K562 (cell line): Measurements from ENCODE around the gene PLK5. TPM values are rescaled to one million over a fixed set of nuclear protein-coding genes. Genes with fewer than 3 reads are reported as not detected.

ENCODE experiments used
- ATAC-seq: fragments of 200-7000 bp; cut with Tn5 transposase; 3 replicates; pipeline ENCODE4 v1.9.1; 2020; ENCODE audit warnings: moderate library complexity
- BruUV-seq: library from RNA; stranded (reverse); fragments of 400-500 nt; replicated peaks from 2 replicates; lab custom pipeline; 2021; lab: Mats Ljungman, UMichigan
- CTCF ChIA-PET: fragments of 300-600 bp; formaldehyde crosslinking; extraction: SDS; loops from one replicate; lab custom pipeline; 2021; ENCODE audit warnings: low intra/inter-chr PET ratio; lab: Yijun Ruan, JAX
- POLR2A ChIA-PET: fragments of 300-600, 350-650 bp; sonication (Branson Sonifier 250); formaldehyde crosslinking; extraction: SDS; loops from one replicate; lab custom pipeline; 2021; ENCODE audit warnings: antibody characterized with exemption, inconsistent platforms; lab: Yijun Ruan, JAX
- DNase-seq, 4 experiments: peaks; one replicate each; pipeline versions ENCODE4 v3.0.0 to v3.0.0-alpha.2; 2011 to 2018; ENCODE audit warnings: low spot score in 3 of 4, mixed read lengths in 3 of 4; ENCODE audit errors: extremely low read depth in 1 of 4
- FAIRE-seq: peaks from 2 replicates; lab custom pipeline; 2011; peaks lifted over from hg19 to GRCh38; lab: Jason Lieb, UNC
- H2AFZ ChIP-seq: 2 replicates; pipeline ENCODE4 v1.6.0; 2011; ENCODE audit warnings: low read depth, low read length, control low read depth, inconsistent platforms
- H3K27ac ChIP-seq: fragments of 200-600 bp; 3 replicates; pipeline ENCODE4 v1.8.0; 2011; ENCODE audit warnings: low read depth, mild to moderate bottlenecking, control low read depth, inconsistent platforms, low read length, moderate library complexity, mixed read lengths; ENCODE audit errors: extremely low read depth
- H3K27me3 ChIP-seq, 2 experiments: fragments of 300-600 bp in 1 of 2; 2 replicates in 1 of 2; 3 replicates in 1 of 2; pipeline versions ENCODE4 v1.6.0 to v1.8.0; 2011; ENCODE audit warnings: inconsistent platforms in 2 of 2, low read length in 2 of 2, mild to moderate bottlenecking in 1 of 2, mixed read lengths in 1 of 2, moderate library complexity in 1 of 2; ENCODE audit not compliant: control insufficient read depth in 2 of 2, insufficient read depth in 2 of 2
- H3K36me3 ChIP-seq: fragments of 300-600 bp; 3 replicates; pipeline ENCODE4 v1.8.0; 2011; ENCODE audit warnings: mild to moderate bottlenecking, low read length, inconsistent platforms; ENCODE audit not compliant: control insufficient read depth, insufficient read depth
- H3K4me1 ChIP-seq, 2 experiments: fragments of 200-600 bp in 1 of 2; replicated peaks in 1 of 2; 2 replicates in 1 of 2; 3 replicates in 1 of 2; pipeline versions ENCODE4 v1.5.1 to v1.8.0; 2011; ENCODE audit warnings: inconsistent platforms in 2 of 2, low read length in 2 of 2, mild to moderate bottlenecking in 1 of 2, mixed read lengths in 1 of 2, moderate library complexity in 1 of 2; ENCODE audit not compliant: control insufficient read depth in 2 of 2, insufficient read depth in 2 of 2
- H3K4me2 ChIP-seq: 2 replicates; pipeline ENCODE4 v1.6.1; 2011; ENCODE audit warnings: low read length, control low read depth, inconsistent platforms, mixed read lengths; ENCODE audit not compliant: insufficient read depth
- H3K4me3 ChIP-seq: fragments of 200-600 bp; sonication (generic), shearing (Covaris generic); 2 replicates; pipeline ENCODE4 v1.5.1; 2016; ENCODE audit warnings: control low read depth, inconsistent platforms
- H3K79me2 ChIP-seq: fragments of 200-600 bp; 3 replicates; pipeline ENCODE4 v1.8.0; 2011; ENCODE audit warnings: low read length, inconsistent platforms; ENCODE audit not compliant: control insufficient read depth, insufficient read depth
- H3K9ac ChIP-seq, 2 experiments: 2 replicates each; pipeline versions ENCODE4 v1.6.0 to v1.6.1; 2011; ENCODE audit warnings: low read depth in 2 of 2, low read length in 2 of 2, control low read depth in 1 of 2, inconsistent platforms in 1 of 2, mild to moderate bottlenecking in 1 of 2, mixed read lengths in 1 of 2; ENCODE audit not compliant: insufficient read depth in 1 of 2
- H3K9me1 ChIP-seq: one replicate; pipeline ENCODE4 v1.6.0; 2011; ENCODE audit warnings: inconsistent platforms, mild to moderate bottlenecking, low read length, moderate library complexity; ENCODE audit not compliant: control insufficient read depth, insufficient read depth
- H3K9me3 ChIP-seq: replicated peaks from 2 replicates; pipeline ENCODE4 v1.5.1; 2011; ENCODE audit warnings: low read depth, low read length, inconsistent platforms; ENCODE audit not compliant: control insufficient read depth, insufficient read depth
- H4K20me1 ChIP-seq: replicated peaks from 2 replicates; pipeline ENCODE4 v1.6.1; 2011; ENCODE audit warnings: low read length, inconsistent platforms, mixed read lengths; ENCODE audit not compliant: control insufficient read depth, insufficient read depth
- ARID4B ChIP-seq: sonication (generic); formaldehyde crosslinking; IDR thresholded peaks from 2 replicates; pipeline ENCODE4 v1.8.0; 2022; ENCODE audit warnings: mild to moderate bottlenecking, missing genetic modification reagents
- ZKSCAN8 ChIP-seq: fragments of 200-800 bp; sonication (Bioruptor generic); IDR thresholded peaks from 2 replicates; pipeline ENCODE4 v1.6.1; 2016; ENCODE audit warnings: missing genetic modification characterization, missing compliant biosample characterization
- ZNF311 ChIP-seq: fragments of 250-450 bp; sonication (Bioruptor Pico); IDR thresholded peaks from 2 replicates; pipeline ENCODE4 v1.4.0; 2020; ENCODE audit warnings: mild to moderate bottlenecking, moderate library complexity
- ZNF408 ChIP-seq: fragments of 250-450 bp; sonication (Bioruptor Pico); IDR thresholded peaks from 2 replicates; pipeline ENCODE4 v1.4.0; 2020; ENCODE audit warnings: low read depth, mild to moderate bottlenecking, moderate library complexity
- WGBS: fragments of 100-300 bp; shearing (Covaris generic); methylation state at CpG from one replicate; pipeline ENCODE4 v1.1.6; 2016; ENCODE audit warnings: low coverage, mixed read lengths; ENCODE audit not compliant: insufficient coverage; ENCODE audit errors: missing lambda C conversion rate; 5-methylcytosine and 5-hydroxymethylcytosine counted together
- in situ Hi-C: fragments of 300-500 bp; cut with MboI; formaldehyde crosslinking; loops from 4 replicates; pipeline ENCODE4 v1.15.0; 2018; ENCODE audit warnings: inconsistent platforms, mixed read lengths
- intact Hi-C: fragments of 100-400 bp; cut with micrococcal nuclease; formaldehyde crosslinking; loops from 2 replicates; pipeline ENCODE4 v1.14.2; 2022
- polyA plus RNA-seq, 8 experiments: library from polyadenylated mRNA; depleted of rRNA in 4 of 8; stranded (reverse) in 5 of 8; unstranded in 3 of 8; fragments of >200 nt; fragmentation: Nextera tagmentation in 2 of 8; fragmentation: Illumina TruSeq in 1 of 8; extraction: Ambion mirVana in 2 of 8; extraction: Trizol in 1 of 8; gene quantifications; 2 replicates each; pipeline versions ENCODE4 v1.2.1 to v1.2.3, GENCODE V29; 2011 to 2014; ENCODE audit warnings: inconsistent platforms in 1 of 8, missing spikeins in 1 of 8
- total RNA-seq, 7 experiments: library from RNA; depleted of rRNA in 6 of 7; stranded (reverse); fragments of >200 nt in 6 of 7; fragmentation: Illumina TruSeq in 2 of 7; extraction: Trizol in 2 of 7; gene quantifications; 2 replicates each; pipeline versions ENCODE4 v1.2.1 to v1.2.3, GENCODE V29; 2011 to 2021; ENCODE audit warnings: low replicate concordance in 1 of 7
- TF ChIP-seq, protein P1 (sequence below), 3 experiments: fragments of 200-800 bp in 1 of 3; sonication (Bioruptor generic) in 1 of 3; sonication (generic) in 1 of 3; formaldehyde crosslinking in 1 of 3; IDR thresholded peaks; 2 replicates each; pipeline versions ENCODE4 v1.6.1 to v1.8.0; 2016 to 2022; ENCODE audit warnings: mild to moderate bottlenecking in 2 of 3, missing compliant biosample characterization in 2 of 3, missing genetic modification characterization in 2 of 3, missing genetic modification reagents in 1 of 3
- TF ChIP-seq, protein P2 (sequence below): sonication (generic); formaldehyde crosslinking; IDR thresholded peaks from 2 replicates; pipeline ENCODE4 v1.8.0; 2023; ENCODE audit warnings: missing genetic modification reagents, mild to moderate bottlenecking, borderline replicate concordance

The PLK5 gene
- total and polyA plus RNA-seq, 9 of the 15 experiments (the other 6 are each of a cell fraction or from before 2014, with no cell fraction given), result 0.04 to 0.23 (median 0.11) TPM; not detected in 5

DNA sequence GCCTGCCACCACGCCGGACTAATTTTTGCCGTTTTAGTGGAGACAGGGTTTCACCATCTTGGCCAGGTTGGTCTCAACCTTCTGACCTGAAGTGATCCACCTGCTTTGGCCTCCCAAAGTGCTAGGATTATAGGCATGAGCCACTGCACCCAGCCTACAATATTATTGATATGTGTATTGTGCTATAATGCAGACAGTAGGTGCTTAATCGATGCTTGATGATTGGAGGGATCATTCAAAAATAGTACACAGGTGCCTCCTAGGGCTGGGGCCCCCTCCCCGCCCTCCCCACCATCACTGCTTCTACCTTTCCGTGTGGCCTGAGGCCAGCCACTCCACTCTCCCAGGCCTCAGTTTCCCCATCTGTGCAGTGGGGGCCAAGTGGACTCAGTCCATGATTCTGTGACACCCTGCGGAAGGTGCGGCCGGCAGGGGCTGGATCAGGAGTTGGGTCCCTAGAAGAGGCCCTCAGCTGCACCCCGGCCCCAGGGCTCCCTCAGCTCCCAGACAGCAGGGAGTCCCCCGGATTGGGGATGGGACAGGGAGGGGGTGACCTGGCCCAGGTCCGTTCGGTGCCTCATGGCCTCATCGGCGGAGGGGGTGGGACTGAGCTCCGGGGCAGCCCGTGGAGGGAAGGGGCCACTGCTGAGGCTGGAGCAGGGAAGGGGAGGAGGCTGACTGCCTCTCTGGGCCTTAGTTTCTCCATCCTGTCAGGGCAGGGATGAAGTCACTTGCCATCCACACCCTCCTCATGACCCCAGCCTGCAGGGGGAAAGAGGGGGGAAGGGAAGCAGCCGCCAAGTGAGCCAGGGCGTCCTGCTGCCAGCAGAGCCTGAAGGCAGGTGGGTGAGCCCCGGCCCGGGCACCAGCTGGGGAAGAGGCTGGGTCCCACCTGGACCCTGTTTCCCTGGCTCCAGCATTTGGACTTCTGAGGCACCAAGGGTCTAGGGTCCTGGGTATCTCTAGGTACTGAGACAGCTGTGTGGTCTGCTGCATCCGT lies 12.3 kb upstream of the PLK5 start:
- H2AFZ ChIP-seq, result no peak overlapping the region
- FAIRE-seq, result no peak
- no peaks in the 10 kb centered on the region for H3K9me1 ChIP-seq
- H4K20me1 ChIP-seq, result no peaks in the 10 kb centered on the region
- WGBS, result 76% methylated on average over 17 of the region's 22 CpGs
- peaks cover 11% of the 10 kb centered on the region; the same call in 2 of the 3 replicates for H3K79me2 ChIP-seq
- POLR2A ChIA-PET, result interaction anchor here (1.0 kb wide), 3 partner anchors 9 to 35 kb away, joined by 3 to 4 read pairs (median 3); no protein-coding TSS in a partner anchor
- CTCF ChIA-PET, result no interaction called here
- no peak overlapping the region for H3K27ac ChIP-seq
- no peak overlapping the region; the same call in 1 of the 2 replicates for H3K4me3 ChIP-seq
- H3K9ac ChIP-seq, result peak overlapping the region in 1 of 2 experiments; percentile 96; a peak in 2 of 4 replicates
- H3K36me3 ChIP-seq, result peaks cover 4% of the 10 kb centered on the region; the same call in 1 of the 3 replicates
- intact Hi-C loops (loop anchor here (2.0 to 5.0 kb wide), 2 partner anchors 33 to 54 kb away; partner anchors contain the start of gene C19orf25), in situ Hi-C loops (no loop called here)
- no peak for ATAC-seq
- no TSS peak for BruUV-seq
- peaks cover 12 to 65% of the 10 kb centered on the region in 2 experiments for H3K4me1 ChIP-seq
- H3K4me2 ChIP-seq, result peak overlapping the region; percentile 97; the same call in 1 of the 2 replicates
- H3K9me3 ChIP-seq, result peaks cover 3% of the 10 kb centered on the region
- no peaks in the 10 kb centered on the region for H3K27me3 ChIP-seq
- DNase-seq, result no peak
- TF ChIP-seq, protein P1, sequence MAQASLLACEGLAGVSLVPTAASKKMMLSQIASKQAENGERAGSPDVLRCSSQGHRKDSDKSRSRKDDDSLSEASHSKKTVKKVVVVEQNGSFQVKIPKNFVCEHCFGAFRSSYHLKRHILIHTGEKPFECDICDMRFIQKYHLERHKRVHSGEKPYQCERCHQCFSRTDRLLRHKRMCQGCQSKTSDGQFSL (CRISPR knock-in tag; IDR thresholded peaks at IDR 0.05), result peak; percentile 19; the same call in 1 of the 2 replicates
- TF ChIP-seq, protein P1 (tag; IDR thresholded peaks at IDR 0.05), result no peak
- TF ChIP-seq ZKSCAN8 (CRISPR knock-in tag) (peak; percentile 87), ZNF408 (CRISPR knock-in tag) (no peak), ARID4B (CRISPR knock-in tag) (no peak), ZNF311 (no peak)
- TF ChIP-seq, protein P2, sequence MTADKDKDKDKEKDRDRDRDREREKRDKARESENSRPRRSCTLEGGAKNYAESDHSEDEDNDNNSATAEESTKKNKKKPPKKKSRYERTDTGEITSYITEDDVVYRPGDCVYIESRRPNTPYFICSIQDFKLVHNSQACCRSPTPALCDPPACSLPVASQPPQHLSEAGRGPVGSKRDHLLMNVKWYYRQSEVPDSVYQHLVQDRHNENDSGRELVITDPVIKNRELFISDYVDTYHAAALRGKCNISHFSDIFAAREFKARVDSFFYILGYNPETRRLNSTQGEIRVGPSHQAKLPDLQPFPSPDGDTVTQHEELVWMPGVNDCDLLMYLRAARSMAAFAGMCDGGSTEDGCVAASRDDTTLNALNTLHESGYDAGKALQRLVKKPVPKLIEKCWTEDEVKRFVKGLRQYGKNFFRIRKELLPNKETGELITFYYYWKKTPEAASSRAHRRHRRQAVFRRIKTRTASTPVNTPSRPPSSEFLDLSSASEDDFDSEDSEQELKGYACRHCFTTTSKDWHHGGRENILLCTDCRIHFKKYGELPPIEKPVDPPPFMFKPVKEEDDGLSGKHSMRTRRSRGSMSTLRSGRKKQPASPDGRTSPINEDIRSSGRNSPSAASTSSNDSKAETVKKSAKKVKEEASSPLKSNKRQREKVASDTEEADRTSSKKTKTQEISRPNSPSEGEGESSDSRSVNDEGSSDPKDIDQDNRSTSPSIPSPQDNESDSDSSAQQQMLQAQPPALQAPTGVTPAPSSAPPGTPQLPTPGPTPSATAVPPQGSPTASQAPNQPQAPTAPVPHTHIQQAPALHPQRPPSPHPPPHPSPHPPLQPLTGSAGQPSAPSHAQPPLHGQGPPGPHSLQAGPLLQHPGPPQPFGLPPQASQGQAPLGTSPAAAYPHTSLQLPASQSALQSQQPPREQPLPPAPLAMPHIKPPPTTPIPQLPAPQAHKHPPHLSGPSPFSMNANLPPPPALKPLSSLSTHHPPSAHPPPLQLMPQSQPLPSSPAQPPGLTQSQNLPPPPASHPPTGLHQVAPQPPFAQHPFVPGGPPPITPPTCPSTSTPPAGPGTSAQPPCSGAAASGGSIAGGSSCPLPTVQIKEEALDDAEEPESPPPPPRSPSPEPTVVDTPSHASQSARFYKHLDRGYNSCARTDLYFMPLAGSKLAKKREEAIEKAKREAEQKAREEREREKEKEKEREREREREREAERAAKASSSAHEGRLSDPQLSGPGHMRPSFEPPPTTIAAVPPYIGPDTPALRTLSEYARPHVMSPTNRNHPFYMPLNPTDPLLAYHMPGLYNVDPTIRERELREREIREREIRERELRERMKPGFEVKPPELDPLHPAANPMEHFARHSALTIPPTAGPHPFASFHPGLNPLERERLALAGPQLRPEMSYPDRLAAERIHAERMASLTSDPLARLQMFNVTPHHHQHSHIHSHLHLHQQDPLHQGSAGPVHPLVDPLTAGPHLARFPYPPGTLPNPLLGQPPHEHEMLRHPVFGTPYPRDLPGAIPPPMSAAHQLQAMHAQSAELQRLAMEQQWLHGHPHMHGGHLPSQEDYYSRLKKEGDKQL (CRISPR knock-in tag), result no peak
